Measurements from ENCODE around the gene NCAM2. TPM values are rescaled to one million over a fixed set of nuclear protein-coding genes. Genes with fewer than 3 reads are reported as not detected.

Gene NCAM2
- total RNA-seq, 3 donors from 2014 or later, result 2.9 to 14.1 (median 4.0) TPM

- intact Hi-C loops (cut with DNase I, micrococcal nuclease), result no loop called here
- no peak for ATAC-seq
Measured at GRCh38 chr21:21174676-21175075, 176.5 kb downstream of the NCAM2 start.

DNA sequence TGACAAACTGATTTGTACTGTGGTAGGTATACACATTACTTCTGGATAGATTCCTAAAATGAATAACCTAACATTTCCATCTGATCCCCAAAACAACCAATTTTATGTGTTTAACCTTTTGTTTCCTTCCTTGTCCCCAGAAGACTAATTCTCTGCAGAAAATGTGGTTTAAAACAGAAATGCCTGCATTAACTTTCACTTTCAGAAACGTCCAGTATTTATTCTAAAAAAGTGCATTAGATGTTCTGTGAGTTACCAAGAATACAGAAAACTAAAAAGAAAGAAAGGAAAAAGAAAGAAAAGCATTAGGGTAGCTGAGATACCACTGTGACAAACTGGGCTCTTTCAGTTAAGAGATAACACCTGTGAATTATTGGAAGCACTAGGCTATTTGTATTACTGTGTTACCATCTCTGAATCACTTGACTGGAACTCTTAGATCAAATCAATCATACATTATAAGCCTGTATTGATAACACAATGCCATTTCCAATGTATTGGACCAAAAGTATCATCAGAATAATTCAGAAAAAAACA lies 177.7 kb downstream of the NCAM2 start:
- intact Hi-C loops (cut with DNase I, micrococcal nuclease), result no loop called here
- ATAC-seq (no peak), DNase-seq (no peak)
- H3K4me3 ChIP-seq, result no peak overlapping the region
- H3K4me1 ChIP-seq (ENCODE audit: low read depth), result no peaks in the 10 kb centered on the region
- H3K36me3 ChIP-seq (ENCODE audit: low read depth), result no peaks in the 10 kb centered on the region
- TF ChIP-seq, protein P1, sequence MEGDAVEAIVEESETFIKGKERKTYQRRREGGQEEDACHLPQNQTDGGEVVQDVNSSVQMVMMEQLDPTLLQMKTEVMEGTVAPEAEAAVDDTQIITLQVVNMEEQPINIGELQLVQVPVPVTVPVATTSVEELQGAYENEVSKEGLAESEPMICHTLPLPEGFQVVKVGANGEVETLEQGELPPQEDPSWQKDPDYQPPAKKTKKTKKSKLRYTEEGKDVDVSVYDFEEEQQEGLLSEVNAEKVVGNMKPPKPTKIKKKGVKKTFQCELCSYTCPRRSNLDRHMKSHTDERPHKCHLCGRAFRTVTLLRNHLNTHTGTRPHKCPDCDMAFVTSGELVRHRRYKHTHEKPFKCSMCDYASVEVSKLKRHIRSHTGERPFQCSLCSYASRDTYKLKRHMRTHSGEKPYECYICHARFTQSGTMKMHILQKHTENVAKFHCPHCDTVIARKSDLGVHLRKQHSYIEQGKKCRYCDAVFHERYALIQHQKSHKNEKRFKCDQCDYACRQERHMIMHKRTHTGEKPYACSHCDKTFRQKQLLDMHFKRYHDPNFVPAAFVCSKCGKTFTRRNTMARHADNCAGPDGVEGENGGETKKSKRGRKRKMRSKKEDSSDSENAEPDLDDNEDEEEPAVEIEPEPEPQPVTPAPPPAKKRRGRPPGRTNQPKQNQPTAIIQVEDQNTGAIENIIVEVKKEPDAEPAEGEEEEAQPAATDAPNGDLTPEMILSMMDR (IDR thresholded peaks at IDR 0.05), result no peak
- no peaks in the 10 kb centered on the region for H3K9me3 ChIP-seq

More at GRCh38 chr21:21174676-21175075, 176.5 kb downstream of the NCAM2 start:
- H3K9me3 ChIP-seq, result no peaks in the 10 kb centered on the region
- no peak for DNase-seq
- H3K4me1 ChIP-seq (ENCODE audit: low read depth), result no peaks in the 10 kb centered on the region
- no peaks in the 10 kb centered on the region for H3K36me3 ChIP-seq (ENCODE audit: low read depth)
- no peak overlapping the region for H3K4me3 ChIP-seq
- TF ChIP-seq, protein P1 (IDR thresholded peaks at IDR 0.05), result no peak

DNA sequence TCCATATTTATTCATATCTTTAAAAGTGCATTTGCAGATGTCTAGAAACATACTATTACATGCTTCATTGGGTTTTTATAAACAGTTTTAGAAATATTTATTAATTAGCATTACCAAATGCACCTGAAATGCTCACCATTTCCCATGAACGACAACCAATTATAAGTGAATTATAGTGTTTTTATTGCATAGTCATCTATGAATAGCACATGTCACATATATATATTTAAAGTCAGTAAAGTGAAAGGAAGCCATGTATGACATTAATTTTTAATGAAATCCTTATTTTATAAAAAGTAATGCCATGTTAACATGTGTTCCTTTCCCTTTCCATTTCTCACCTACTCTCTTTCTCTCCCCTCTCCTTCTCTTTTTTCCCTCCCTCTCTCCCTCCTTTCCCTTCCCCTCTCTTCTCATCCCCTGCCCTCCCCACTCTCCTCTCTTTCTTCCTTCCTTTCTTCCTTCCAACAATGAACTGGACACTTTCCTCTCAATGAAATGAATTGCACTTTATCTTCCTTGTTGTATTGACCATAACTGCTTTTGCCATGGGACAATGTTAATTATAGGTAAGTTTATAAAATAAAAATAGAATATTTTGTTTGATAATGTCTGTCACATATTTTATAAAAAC lies 179.3 kb downstream of the NCAM2 start:
- TF ChIP-seq, protein P1 (IDR thresholded peaks at IDR 0.05), result no peak
- Histone ChIP-seq H3K4me1 (ENCODE audit: low read depth) (no peaks in the 10 kb centered on the region), H3K36me3 (ENCODE audit: low read depth) (no peaks in the 10 kb centered on the region), H3K4me3 (no peak overlapping the region), H3K9me3 (no peaks in the 10 kb centered on the region)
- no peak for DNase-seq
- intact Hi-C loops (cut with DNase I, micrococcal nuclease), result no loop called here
- no peak for ATAC-seq

DNA sequence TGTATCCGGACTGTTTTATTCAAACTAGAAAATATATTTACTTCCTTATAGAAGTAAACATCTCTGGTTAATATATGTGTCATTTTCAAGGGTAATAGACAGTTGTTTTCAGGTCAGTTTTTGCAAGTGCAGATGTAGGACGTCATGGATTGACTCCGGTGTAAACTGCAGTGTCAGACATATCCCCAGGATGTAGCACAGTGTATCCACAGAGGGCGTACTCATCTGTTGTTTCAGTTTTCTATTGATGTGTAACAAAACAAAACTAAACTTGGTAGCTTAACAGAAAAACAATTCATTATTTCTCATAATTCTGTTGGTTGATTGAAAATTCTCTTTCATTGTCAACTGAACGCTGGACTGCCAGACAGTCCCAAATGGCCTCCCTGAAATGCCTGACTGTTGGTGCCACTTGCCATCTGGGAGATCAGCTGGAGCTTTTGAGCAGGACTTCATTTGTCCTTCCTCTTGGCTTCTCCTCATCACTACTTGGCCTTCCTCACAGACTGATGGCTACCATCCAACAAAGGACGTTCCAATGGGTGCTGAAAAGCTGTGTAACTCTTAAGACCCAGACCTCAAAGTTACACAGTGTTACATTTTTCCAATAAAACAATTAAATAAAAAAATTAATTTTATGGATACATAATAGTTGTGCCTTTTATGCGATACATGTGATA lies 181.6 kb downstream of the NCAM2 start:
- DNase-seq (no peak), ATAC-seq (no peak)
- Histone ChIP-seq H3K36me3 (ENCODE audit: low read depth) (no peaks in the 10 kb centered on the region), H3K4me3 (no peak overlapping the region), H3K9me3 (no peaks in the 10 kb centered on the region), H3K4me1 (ENCODE audit: low read depth) (no peaks in the 10 kb centered on the region)
- TF ChIP-seq, protein P1 (IDR thresholded peaks at IDR 0.05), result no peak
- intact Hi-C loops (cut with DNase I, micrococcal nuclease), result no loop called here

DNA sequence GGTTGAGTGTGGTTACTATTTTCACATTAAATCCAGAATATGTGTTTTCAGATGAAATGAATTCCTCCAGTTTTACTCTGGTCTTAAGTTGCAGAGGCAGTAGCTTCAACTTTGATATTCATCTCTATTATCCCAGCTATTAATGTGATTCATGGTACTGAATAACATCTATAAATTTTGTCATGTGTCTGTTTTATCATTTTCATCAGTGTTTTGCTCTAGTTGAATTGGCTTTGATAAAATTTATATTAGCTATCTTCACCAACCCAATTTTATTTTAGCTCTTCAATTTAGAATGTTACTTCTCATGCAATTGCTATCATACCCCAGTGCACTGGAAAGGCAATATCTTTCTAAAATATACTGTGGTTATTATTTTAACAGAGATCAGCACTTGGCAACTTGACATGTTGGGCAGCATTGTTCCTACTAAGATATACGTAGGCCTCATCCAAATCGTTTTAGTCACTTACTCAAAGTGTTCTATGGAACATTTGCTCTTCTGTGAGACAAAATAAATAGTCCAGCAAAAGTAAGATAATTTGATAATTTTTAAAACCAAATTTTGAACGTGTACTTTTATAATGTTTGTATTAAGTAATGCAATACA lies 184.3 kb downstream of the NCAM2 start:
- intact Hi-C loops (cut with DNase I, micrococcal nuclease), result no loop called here
- H3K9me3 ChIP-seq, result no peaks in the 10 kb centered on the region
- ATAC-seq (no peak), DNase-seq (no peak)
- H3K36me3 ChIP-seq (ENCODE audit: low read depth), result no peaks in the 10 kb centered on the region
- H3K4me1 ChIP-seq (ENCODE audit: low read depth), result no peaks in the 10 kb centered on the region
- H3K4me3 ChIP-seq, result no peak overlapping the region
- TF ChIP-seq, protein P1 (IDR thresholded peaks at IDR 0.05), result no peak
